ENCODE data around the gene CREB3L2.

Gene CREB3L2

DNA sequence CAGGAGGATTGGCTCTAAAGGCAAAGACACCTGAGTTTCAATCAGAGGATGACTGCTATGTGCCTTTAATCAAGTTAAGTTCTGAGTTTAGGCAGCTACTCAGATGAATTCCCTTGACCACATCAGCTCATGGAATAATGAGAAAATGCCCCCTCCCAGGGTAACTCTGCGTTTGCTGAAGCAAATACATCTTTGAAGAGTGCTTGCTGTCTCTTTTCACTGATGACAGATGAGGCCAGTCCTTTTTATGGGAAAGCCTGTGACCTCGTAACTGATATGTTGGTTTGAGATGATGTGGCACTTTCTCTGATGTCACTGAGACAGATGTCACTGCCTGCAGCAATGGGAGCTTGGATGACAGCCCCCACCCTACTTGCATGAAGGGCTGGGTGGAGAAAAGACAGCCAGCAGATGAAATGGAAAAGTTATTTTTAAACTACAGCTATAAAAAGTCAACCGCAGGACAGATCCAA is 111.4 kb downstream of the CREB3L2 start:
- Histone ChIP-seq H3K9me3 (ENCODE audit: control insufficient read depth, low read length) (no peaks in the 10 kb centered on the region), H3K27me3 (ENCODE audit: control insufficient read depth, insufficient read depth, low read length, poor library complexity, severe bottlenecking) (no peaks in the 10 kb centered on the region), H3K4me3 (ENCODE audit: insufficient read depth, low read depth, low read length) (no peak overlapping the region), H3K4me1 (ENCODE audit: control insufficient read depth, insufficient read depth, low read length) (peaks cover 8% of the 10 kb centered on the region), H3K36me3 (ENCODE audit: control insufficient read depth, insufficient read depth, low read length) (peaks cover 7% of the 10 kb centered on the region), H3K27ac (ENCODE audit: insufficient read depth, low read depth, low read length, poor library complexity, severe bottlenecking) (no peak overlapping the region)
- WGBS, 2 experiments: 94 to 96% methylated on average over 2 to 3 of the region's 3 CpGs

DNA sequence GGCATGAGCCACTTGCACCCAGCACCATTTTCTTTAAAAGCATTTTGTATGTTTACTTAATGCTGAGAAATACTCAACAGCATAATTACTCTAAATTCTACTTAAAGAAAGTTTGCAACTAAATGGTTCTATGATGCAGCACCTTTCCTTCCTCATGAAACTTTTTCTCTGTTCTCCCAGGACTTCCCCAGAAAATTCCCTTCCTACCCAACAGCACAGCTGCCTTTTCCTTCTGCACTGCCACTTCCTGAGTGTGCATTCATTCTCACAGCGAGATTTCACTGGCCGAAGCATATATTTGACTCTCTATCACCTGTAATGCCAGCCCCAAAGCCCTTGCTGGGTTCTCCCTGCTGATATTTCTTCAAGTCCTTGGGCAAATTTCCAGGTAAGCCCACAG is 113.6 kb downstream of the CREB3L2 start:
- Histone ChIP-seq H3K27ac (ENCODE audit: insufficient read depth, low read depth, low read length, poor library complexity, severe bottlenecking) (no peak overlapping the region), H3K4me3 (ENCODE audit: insufficient read depth, low read depth, low read length) (no peak overlapping the region)

DNA sequence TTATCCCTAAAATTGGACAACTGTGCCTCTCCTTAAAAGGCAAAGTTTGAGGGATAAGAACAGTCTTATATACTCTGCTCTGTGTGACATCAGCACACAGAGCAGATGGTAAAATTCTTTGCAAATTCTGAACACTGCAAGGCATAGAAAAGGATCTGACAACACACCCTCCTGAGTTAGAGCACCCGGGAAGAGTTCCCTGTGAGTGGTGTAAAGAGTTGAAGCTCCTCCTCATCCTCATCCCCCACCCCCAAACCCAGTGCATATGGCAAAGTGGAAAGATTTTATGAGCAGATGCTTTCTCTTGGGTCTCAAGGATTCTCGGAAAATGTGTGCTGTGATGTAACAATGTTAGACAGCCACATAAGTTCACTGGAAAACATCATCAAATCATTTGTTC is 115.1 kb downstream of the CREB3L2 start:
- Histone ChIP-seq H3K9me3 (ENCODE audit: control insufficient read depth, low read length) (no peaks in the 10 kb centered on the region), H3K36me3 (ENCODE audit: control insufficient read depth, insufficient read depth, low read length) (peaks cover 9% of the 10 kb centered on the region), H3K4me3 (ENCODE audit: insufficient read depth, low read depth, low read length) (no peak overlapping the region), H3K4me1 (ENCODE audit: control insufficient read depth, insufficient read depth, low read length) (peaks cover 8% of the 10 kb centered on the region), H3K27me3 (ENCODE audit: control insufficient read depth, insufficient read depth, low read length, poor library complexity, severe bottlenecking) (no peaks in the 10 kb centered on the region), H3K27ac (ENCODE audit: insufficient read depth, low read depth, low read length, poor library complexity, severe bottlenecking) (no peak overlapping the region)
- WGBS, 2 experiments: 100% methylated on average over 1 of the region's 2 CpGs; no CpG with 5 or more reads in 1 of the 2 experiments

More for the DNA sequence above, 113.6 kb downstream of the CREB3L2 start:
- WGBS, 2 experiments: 93 to 97% methylated on average over 2 of the region's 2 CpGs
- H3K4me1 ChIP-seq (ENCODE audit: control insufficient read depth, insufficient read depth, low read length): peaks cover 8% of the 10 kb centered on the region
- H3K9me3 ChIP-seq (ENCODE audit: control insufficient read depth, low read length): no peaks in the 10 kb centered on the region
- H3K36me3 ChIP-seq (ENCODE audit: control insufficient read depth, insufficient read depth, low read length): no peaks in the 10 kb centered on the region
- no peaks in the 10 kb centered on the region for H3K27me3 ChIP-seq (ENCODE audit: control insufficient read depth, insufficient read depth, low read length, poor library complexity, severe bottlenecking)

DNA sequence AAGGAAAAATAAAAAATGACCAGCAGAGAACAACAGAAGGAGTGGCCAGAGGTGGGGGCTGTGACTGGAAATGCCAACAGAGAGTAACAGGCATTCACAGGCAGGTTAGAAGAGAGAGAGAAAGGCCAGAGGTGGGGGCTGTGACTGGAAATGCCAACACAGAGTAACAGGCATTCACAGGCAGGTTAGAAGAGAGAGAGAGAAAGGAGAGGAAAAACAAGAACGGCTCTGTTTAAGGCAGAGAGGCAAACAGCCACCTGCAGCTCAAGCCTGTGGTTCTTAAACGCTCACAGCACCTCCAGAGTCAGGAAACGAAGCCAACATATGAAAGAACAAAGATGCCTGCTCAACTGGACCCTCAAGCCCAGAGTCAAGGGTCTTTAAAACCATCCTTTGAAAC is 115.6 kb downstream of the CREB3L2 start:
- Histone ChIP-seq H3K36me3 (ENCODE audit: control insufficient read depth, insufficient read depth, low read length) (peaks cover 14% of the 10 kb centered on the region), H3K4me3 (ENCODE audit: insufficient read depth, low read depth, low read length) (no peak overlapping the region), H3K27me3 (ENCODE audit: control insufficient read depth, insufficient read depth, low read length, poor library complexity, severe bottlenecking) (no peaks in the 10 kb centered on the region), H3K9me3 (ENCODE audit: control insufficient read depth, low read length) (no peaks in the 10 kb centered on the region), H3K27ac (ENCODE audit: insufficient read depth, low read depth, low read length, poor library complexity, severe bottlenecking) (no peak overlapping the region), H3K4me1 (ENCODE audit: control insufficient read depth, insufficient read depth, low read length) (peaks cover 8% of the 10 kb centered on the region)
- WGBS, 2 experiments: 27 to 45% methylated on average over 3 of the region's 3 CpGs

DNA sequence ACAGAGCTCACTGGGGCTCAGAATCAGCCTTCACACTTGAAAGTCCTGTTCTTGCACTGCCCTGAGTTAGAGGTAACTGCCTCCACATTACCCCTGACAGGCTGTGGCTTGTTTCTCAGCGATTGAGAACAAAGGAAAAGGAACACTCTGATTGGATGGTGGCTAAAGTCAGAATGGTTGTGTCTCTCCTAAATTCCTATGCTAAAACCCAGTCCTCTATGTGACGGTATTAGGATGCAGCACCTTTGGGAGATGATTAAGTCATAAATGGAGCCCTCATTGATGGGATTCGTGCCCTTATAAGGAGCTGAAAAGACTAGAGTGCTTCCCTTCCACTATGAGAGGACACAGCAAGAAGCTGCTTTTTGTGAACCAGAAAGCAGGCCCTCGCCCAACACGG is 116.2 kb downstream of the CREB3L2 start:
- H3K9me3 ChIP-seq (ENCODE audit: control insufficient read depth, low read length): no peaks in the 10 kb centered on the region
- no peak overlapping the region for H3K27ac ChIP-seq (ENCODE audit: insufficient read depth, low read depth, low read length, poor library complexity, severe bottlenecking)
- H3K4me3 ChIP-seq (ENCODE audit: insufficient read depth, low read depth, low read length): no peak overlapping the region
- H3K4me1 ChIP-seq (ENCODE audit: control insufficient read depth, insufficient read depth, low read length): peaks cover 8% of the 10 kb centered on the region
- no peaks in the 10 kb centered on the region for H3K27me3 ChIP-seq (ENCODE audit: control insufficient read depth, insufficient read depth, low read length, poor library complexity, severe bottlenecking)
- 80 to 83% methylated on average over 5 of the region's 5 CpGs for WGBS, 2 experiments
- peaks cover 14% of the 10 kb centered on the region for H3K36me3 ChIP-seq (ENCODE audit: control insufficient read depth, insufficient read depth, low read length)

DNA sequence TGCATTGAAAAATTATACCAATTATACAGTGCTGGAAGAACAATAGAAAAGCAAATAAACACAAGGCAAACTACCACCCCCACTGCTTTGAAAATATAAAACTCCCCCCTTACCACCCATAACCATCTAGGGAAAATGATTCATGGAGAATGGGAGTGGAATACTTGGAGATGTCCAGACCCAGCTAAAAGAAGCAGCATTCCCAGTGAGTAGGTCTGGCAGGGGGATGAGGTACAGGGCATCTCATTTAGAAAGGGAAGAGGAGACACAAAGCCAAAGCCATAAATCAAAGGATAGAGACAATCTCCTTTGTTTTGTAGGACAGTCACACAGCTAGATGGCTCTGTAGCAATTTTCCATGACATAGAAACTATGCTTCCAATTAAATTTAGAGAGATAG is 119.1 kb downstream of the CREB3L2 start:
- Histone ChIP-seq H3K4me3 (ENCODE audit: insufficient read depth, low read depth, low read length) (no peak overlapping the region), H3K27ac (ENCODE audit: insufficient read depth, low read depth, low read length, poor library complexity, severe bottlenecking) (no peak overlapping the region), H3K27me3 (ENCODE audit: control insufficient read depth, insufficient read depth, low read length, poor library complexity, severe bottlenecking) (no peaks in the 10 kb centered on the region), H3K9me3 (ENCODE audit: control insufficient read depth, low read length) (no peaks in the 10 kb centered on the region), H3K4me1 (ENCODE audit: control insufficient read depth, insufficient read depth, low read length) (peaks cover 34% of the 10 kb centered on the region), H3K36me3 (ENCODE audit: control insufficient read depth, insufficient read depth, low read length) (peaks cover 14% of the 10 kb centered on the region)

DNA sequence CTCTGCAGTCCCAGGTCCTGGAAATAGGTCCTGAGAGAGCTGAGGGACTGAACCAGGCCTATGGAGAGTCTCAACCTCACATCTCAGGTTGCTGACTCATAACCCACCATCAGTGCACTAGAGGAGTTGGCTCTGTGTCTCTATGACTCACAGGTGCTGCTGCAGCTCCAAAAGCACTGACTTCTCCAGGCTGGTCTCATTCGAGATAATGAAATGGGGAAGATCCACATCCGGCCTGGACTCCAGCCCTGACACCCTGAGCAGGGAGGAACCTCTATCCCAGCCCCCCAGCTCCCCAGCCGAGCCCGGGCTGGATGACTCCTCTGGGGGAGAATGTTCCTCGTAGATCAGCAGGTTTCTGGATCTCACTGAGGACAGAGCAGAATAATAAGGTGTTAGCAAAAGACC is 119.6 kb downstream of the CREB3L2 start:
- H3K27ac ChIP-seq (ENCODE audit: insufficient read depth, low read depth, low read length, poor library complexity, severe bottlenecking): no peak overlapping the region
- peaks cover 39% of the 10 kb centered on the region for H3K4me1 ChIP-seq (ENCODE audit: control insufficient read depth, insufficient read depth, low read length)
- H3K36me3 ChIP-seq (ENCODE audit: control insufficient read depth, insufficient read depth, low read length): peaks cover 14% of the 10 kb centered on the region
- H3K9me3 ChIP-seq (ENCODE audit: control insufficient read depth, low read length): no peaks in the 10 kb centered on the region
- 87 to 88% methylated on average over 5 of the region's 5 CpGs for WGBS, 2 experiments
- no peak overlapping the region for H3K4me3 ChIP-seq (ENCODE audit: insufficient read depth, low read depth, low read length)
- H3K27me3 ChIP-seq (ENCODE audit: control insufficient read depth, insufficient read depth, low read length, poor library complexity, severe bottlenecking): no peaks in the 10 kb centered on the region

DNA sequence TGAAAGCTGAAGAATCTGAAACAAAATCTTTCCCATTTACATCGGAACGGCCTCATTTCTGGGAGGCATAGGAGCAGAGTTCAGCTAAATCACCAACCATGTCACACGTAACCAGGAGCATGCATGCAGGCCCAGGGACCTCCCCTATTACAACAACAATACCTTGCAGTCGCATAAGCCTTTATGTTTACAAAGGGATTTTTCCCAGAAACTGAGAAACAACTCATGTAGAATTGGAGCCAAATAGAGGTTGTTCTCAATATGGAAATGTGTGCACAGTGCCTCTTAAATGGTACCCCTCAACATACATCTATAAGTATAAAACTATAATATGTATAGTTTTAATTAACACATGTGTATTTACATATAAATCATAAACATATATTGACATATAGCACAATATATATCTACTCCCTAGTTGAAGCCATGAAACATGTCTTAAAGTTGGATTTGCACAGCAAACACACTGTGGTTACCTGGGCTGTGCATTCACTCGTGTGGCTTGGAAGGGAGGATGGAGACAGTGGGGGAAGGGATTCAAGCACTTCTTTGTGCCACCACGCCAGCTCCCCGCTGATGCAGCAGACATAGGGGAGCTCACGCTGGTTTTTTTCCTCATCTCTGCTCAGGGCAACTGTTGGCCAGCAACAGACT is 120.2 kb downstream of the CREB3L2 start:
- WGBS, 2 experiments: 94 to 95% methylated on average over 8 of the region's 8 CpGs
- H3K4me3 ChIP-seq (ENCODE audit: insufficient read depth, low read depth, low read length): no peak overlapping the region
- peaks cover 35% of the 10 kb centered on the region for H3K4me1 ChIP-seq (ENCODE audit: control insufficient read depth, insufficient read depth, low read length)
- no peaks in the 10 kb centered on the region for H3K27me3 ChIP-seq (ENCODE audit: control insufficient read depth, insufficient read depth, low read length, poor library complexity, severe bottlenecking)
- H3K27ac ChIP-seq (ENCODE audit: insufficient read depth, low read depth, low read length, poor library complexity, severe bottlenecking): no peak overlapping the region
- peaks cover 14% of the 10 kb centered on the region for H3K36me3 ChIP-seq (ENCODE audit: control insufficient read depth, insufficient read depth, low read length)
- H3K9me3 ChIP-seq (ENCODE audit: control insufficient read depth, low read length): no peaks in the 10 kb centered on the region

DNA sequence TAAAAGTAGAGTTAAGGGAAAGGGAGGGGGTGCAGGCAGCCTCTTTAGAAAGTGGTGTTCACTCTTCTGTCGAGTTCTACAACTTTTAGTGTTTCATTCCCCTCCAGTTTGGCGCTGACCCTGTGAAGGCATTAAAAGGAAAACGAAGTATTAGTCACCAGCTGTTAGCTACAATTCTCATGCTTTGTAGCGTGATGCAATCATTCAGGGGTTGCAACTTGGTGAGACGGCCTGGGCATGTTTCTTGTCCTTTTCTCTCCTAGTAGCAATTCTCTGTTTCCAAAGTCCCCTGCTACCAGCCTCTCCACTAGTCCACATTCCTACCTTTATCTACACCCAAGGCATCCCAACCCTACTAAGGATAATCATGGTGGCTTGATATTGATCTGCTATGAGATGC is 121.5 kb downstream of the CREB3L2 start:
- Histone ChIP-seq H3K9me3 (ENCODE audit: control insufficient read depth, low read length) (no peaks in the 10 kb centered on the region), H3K27me3 (ENCODE audit: control insufficient read depth, insufficient read depth, low read length, poor library complexity, severe bottlenecking) (no peaks in the 10 kb centered on the region), H3K36me3 (ENCODE audit: control insufficient read depth, insufficient read depth, low read length) (peaks cover 14% of the 10 kb centered on the region), H3K4me1 (ENCODE audit: control insufficient read depth, insufficient read depth, low read length) (peaks cover 33% of the 10 kb centered on the region), H3K27ac (ENCODE audit: insufficient read depth, low read depth, low read length, poor library complexity, severe bottlenecking) (no peak overlapping the region), H3K4me3 (ENCODE audit: insufficient read depth, low read depth, low read length) (no peak overlapping the region)
- 84 to 85% methylated on average over 5 of the region's 5 CpGs for WGBS, 2 experiments

DNA sequence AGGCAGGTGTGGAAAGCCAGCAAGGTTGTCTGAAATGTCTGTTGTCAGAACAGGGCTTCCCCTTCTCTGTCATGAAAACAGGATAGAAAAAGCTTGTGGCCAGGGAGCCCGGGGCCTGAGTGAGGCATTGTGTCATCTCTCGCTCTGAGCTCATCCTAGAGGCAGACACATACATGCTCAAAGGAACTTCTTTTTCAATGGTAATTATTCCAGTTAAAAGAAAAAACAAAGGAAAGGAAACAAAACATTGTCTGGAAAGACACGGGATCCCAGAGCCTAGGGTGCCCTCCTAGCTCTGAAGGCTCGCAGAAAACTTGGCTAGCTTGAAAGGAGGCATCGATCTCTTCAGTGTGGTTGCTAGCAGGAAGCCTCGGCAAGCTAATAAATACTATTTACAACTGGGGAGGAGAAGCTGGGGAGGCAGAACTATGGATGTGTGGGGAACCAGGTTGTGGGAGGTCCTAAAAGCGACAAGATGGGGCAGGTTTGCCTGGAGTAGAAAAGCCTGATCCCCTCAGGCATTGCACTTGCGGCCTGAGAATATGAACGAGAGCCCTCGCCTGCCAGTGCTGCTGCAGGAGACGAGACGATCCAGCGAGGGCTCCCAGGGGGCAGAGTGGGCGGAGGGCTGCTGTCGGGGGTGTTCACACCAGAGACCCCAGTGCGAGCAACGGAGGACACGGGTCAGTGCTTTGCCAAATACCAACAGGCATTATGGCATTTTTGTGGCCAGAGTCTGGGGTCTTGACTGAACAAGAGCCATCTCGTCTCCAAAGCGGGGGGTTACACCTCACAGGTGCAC is 122.3 kb downstream of the CREB3L2 start:
- Histone ChIP-seq H3K27ac (ENCODE audit: insufficient read depth, low read depth, low read length, poor library complexity, severe bottlenecking) (peak overlapping the region; percentile 30), H3K27me3 (ENCODE audit: control insufficient read depth, insufficient read depth, low read length, poor library complexity, severe bottlenecking) (no peaks in the 10 kb centered on the region), H3K4me1 (ENCODE audit: control insufficient read depth, insufficient read depth, low read length) (peaks cover 33% of the 10 kb centered on the region), H3K9me3 (ENCODE audit: control insufficient read depth, low read length) (no peaks in the 10 kb centered on the region), H3K4me3 (ENCODE audit: insufficient read depth, low read depth, low read length) (no peak overlapping the region), H3K36me3 (ENCODE audit: control insufficient read depth, insufficient read depth, low read length) (peaks cover 14% of the 10 kb centered on the region)
- WGBS, 2 experiments: 22 to 29% methylated on average over 20 of the region's 20 CpGs

All from ectodermal cell (in vitro differentiated cells).